DMS53 treated with DMSO at 0.1 percent for 48 hours (cell line): ENCODE data around the gene ZNF805.
A peak's percentile ranks its signal among the peaks of the same experiment; 100 is the strongest.
"Not testable (repeated sequence)": the region's sequence is repeated elsewhere in the genome, so short reads cannot be mapped to it uniquely, and the experiment has no call there.

Experiments
- DNase-seq: peaks from one replicate; lab custom pipeline; 2025; ENCODE audit not compliant: unreplicated experiment; lab: John Stamatoyannopoulos, UW

Gene ZNF805

GRCh38 chr19:57267291-57267690 is 26.9 kb downstream of the ZNF805 start:
- no peak for DNase-seq

DNA sequence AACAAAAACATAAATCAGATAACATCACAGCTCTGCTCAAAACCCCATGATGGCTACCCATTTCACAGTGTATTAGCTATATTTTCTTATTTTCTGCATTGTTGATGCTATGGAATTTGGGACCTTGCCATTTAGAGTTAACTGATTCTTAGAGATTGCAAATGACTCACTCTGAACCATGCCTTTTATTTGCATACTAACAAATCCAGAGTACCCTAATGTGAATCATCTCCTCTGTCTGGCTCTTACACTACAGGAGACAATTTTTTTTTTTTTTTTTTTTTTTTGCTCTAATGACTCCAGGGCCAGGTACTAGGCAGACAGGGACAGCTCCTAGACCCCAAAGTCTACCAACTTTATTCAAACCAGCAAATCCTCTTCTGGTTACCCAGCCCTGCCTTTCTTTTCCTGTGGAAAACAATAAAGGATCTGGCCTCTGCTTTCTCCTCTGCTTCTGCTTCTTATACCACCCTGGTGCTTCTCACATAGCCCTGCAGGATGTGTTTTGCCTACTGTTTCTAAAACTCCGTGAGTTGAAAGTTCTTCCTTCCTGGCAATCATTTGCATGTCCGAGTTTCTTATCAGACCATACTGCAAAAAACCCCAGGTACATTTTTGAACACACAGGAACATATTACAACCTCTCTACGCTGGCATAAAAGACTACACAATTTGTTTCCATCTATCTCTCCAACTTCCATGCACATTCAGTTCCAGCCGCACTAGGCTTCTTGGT is 29.3 kb downstream of the ZNF805 start:
- DNase-seq: no peak

DNA sequence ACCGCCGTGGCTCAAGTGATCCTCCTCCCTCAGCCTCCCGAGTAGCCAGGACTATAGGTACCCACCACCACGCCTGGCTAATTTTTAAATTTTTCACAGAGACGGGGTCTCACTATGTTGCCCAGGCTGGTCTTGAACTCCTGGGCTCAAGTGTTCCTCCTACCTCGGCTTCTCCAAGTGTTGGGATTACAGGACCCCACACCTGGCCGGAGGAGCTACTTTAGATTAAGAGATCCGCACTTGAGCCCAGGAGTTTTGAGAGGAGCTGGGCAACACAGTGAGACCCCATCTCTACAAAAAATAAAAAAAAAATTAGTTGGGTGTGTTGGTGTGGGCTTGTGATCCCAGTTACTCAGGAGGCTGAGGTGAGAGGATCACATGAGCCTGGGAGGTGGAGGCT is 30.8 kb downstream of the ZNF805 start:
- no peak for DNase-seq

- DNase-seq: no peak
Observed at GRCh38 chr19:57273014-57273413, 32.6 kb downstream of the ZNF805 start.

- no peak for DNase-seq
Observed at GRCh38 chr19:57276430-57276829, 36.0 kb downstream of the ZNF805 start.

GRCh38 chr19:57278481-57278880 is 38.0 kb downstream of the ZNF805 start:
- DNase-seq: not testable (repeated sequence)

DNA sequence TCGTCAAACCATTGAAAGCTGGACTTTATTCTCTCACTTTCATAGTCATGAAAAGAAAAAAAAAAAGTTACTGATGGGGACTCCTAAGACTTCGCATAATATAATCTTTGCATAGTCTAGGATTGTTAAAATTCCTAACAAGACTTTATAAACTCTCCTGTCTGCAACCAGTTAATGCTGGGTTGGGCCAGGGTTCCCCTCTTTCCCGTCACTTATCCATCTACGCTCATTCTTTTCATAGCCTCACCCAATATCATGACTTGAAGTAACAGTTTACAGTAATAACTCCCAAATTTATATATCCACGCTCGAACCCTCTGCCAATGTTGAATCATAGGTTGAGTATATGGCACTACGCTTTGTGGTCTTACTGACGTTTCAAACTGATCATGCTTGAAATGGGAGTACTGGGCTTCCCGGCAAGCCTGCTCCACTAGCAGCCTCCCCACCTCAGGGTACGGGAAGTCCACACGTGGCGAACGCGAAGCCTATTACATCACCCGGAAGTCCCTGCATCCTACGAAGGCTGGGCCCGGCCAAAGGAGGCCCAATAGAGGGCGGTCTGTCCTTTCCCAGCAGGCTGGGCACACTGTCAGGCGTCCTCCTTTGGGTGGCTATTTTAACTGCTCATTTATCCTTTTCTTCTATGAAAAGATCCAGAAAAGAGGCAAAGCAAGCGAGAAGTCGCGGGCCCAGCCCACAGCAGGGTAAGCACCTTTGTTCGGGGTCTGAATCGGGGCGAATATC is 39.2 kb downstream of the ZNF805 start:
- peak; percentile 95 for DNase-seq

- DNase-seq: peak; percentile 89
Observed at GRCh38 chr19:57280165-57280961, 39.9 kb downstream of the ZNF805 start, which contains the start of gene ZNF460. TSS of gene ZNF460 (plus strand) at chr19:57280485. CDS start at chr19:57280807, 322 bp downstream.

GRCh38 chr19:57280962-57281400 is 40.5 kb downstream of the ZNF805 start:
- DNase-seq: no peak

DNA sequence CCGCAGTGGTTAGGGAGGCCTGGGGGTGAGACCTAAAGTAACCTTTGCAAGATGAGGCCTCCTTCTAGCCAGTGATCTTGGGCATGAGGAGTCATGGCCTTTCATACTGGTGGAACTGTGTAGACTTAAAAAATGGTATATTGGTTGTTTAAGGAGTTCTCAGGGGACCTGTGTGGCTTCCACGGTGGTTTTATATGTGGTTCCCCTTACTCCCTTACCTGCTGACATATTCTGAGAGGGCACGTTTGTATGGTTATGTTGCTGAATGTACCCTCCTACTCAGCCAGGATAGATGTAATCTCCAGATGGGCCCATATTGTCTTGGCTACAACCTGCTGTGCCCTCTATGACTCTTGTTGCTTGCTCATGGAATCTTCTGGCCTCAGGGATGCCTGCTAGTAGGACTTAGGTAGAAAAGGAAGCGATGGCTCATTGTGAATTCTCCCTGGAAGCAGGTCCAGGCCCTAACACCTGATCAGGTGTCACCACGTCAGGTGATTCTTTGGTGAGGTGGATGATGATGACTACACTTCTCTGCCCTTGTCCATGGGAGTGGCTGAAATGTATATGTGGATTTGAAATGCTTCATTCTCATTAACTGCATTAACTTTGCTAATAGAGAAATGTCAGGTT is 41.7 kb downstream of the ZNF805 start:
- DNase-seq: no peak

GRCh38 chr19:57288373-57288772 is 47.9 kb downstream of the ZNF805 start:
- DNase-seq: no peak

- DNase-seq: no peak
Observed at GRCh38 chr19:57290970-57291369, 50.5 kb downstream of the ZNF805 start.

DNA sequence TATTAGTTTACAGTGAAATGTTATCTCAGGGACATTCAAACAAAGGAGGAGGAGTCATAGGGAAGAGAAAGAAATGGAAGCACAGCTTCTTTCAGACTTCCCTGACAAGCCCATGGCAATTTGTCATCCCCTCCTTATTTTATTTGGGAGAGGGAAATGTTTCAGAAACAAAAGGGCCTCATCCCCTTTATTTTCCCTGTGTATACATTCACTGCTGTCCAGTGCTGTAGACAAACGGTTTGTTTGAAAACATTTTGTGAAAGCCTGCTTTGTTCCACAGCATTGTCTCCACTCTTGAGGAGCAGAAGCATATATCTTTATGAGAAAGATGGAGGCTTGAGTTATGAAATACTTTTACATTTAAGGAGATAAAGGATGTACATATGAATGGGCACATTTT is 52.1 kb downstream of the ZNF805 start:
- no peak for DNase-seq

DNA sequence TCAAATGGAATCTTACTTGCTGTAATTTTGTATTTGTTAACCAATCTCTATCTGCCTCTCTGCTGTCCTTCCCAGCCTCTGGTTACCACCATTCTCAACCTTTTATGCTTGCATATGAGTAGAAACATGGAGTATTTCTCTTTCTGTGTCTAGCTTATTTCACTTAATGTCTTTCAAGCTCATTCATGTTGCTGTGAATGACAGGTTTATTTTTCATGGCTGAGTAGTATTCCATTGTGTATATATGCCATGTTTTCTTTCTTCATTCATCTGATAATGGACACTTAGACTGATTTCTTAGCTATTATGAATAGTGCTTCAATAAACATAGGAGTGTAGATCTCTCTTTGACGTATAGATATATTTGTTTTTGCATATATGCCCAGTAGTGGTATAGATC is 53.3 kb downstream of the ZNF805 start:
- DNase-seq: no peak

- no peak for DNase-seq
Observed at GRCh38 chr19:57302020-57302465, 61.6 kb downstream of the ZNF805 start.

- no peak for DNase-seq
Observed at GRCh38 chr19:57302727-57303401, 62.4 kb downstream of the ZNF805 start.
